Hematopoietic multipotent progenitor cell treated with erythropoietin and hydrocortisone succinate and interleukin-3 and kit ligand, for 4 days (in vitro differentiated cells): ENCODE measurements around the gene NT5C1A.
A peak's percentile ranks its signal among the peaks of the same experiment; 100 is the strongest.

Experiments
- DNase-seq: peaks from one replicate; pipeline ENCODE4 v3.0.0-alpha.2; 2015

NT5C1A gene

DNA sequence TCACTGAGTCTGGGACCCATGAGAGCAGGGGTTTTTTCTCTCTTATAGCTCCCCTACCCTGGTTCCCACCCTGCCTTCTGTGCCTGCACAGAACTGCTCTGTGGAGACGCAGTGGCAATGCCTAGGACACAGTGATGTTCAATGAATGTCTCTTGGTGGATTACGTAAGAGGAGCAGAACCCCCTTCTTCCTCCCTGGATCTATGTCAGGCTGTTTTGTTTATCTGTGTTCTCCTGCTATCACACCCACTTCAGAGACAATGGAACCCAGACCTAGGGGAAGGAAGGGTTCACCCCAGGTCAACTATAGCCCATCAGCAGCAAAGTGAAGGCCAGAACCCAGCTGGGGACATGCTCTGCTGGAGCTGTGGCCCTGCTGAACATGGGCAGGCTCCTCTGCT, 17.3 kb upstream of the NT5C1A start:
- DNase-seq, result no peak

DNA sequence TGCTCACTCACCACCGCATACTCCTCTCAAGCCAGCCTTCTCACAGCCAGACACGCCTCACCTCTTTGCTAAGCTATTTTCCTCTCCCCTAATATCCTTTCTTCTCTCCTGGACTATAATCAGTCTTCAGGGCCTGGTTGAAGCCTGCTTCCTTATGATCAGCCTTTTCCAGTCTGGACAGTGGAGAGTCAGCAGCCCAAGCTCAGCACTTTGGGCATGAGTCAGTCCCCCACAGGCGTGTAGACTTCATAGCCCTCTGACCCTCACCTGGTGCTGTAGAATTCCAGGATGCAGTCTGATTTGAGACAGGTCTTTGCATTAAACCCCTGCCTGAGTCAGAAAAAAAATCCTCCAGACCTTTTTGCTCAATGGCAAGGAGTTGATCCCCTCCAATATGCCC, 16.8 kb upstream of the NT5C1A start:
- DNase-seq, result no peak

- no peak for DNase-seq
Observed at GRCh38 chr1:39687243-39687642, 15.3 kb upstream of the NT5C1A start.

DNA sequence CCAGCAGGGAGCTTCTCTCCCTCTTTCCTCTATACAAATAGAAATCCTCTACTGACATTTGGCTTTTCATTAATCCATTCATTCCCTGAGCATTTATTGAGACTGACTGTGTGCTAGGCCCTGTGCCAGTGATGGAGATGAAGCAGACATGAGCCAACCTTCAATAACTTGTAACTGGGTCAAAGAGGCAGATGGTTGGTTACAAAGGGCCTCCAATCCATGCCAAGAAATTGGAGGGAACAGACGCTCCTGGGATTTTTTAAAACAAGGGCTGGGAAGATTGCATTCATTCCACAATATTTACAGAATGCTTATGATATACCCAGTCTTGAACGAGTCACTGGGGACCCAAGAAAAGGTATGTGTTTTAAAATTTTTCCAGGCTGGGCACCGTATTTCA, 13.2 kb upstream of the NT5C1A start:
- no peak for DNase-seq

- no peak for DNase-seq
Observed at GRCh38 chr1:39684313-39684664, 12.4 kb upstream of the NT5C1A start.

- DNase-seq, result peak; percentile 26
Observed at GRCh38 chr1:39683591-39684312, 11.8 kb upstream of the NT5C1A start.

- no peak for DNase-seq
Observed at GRCh38 chr1:39681999-39682398, 10.1 kb upstream of the NT5C1A start.

DNA sequence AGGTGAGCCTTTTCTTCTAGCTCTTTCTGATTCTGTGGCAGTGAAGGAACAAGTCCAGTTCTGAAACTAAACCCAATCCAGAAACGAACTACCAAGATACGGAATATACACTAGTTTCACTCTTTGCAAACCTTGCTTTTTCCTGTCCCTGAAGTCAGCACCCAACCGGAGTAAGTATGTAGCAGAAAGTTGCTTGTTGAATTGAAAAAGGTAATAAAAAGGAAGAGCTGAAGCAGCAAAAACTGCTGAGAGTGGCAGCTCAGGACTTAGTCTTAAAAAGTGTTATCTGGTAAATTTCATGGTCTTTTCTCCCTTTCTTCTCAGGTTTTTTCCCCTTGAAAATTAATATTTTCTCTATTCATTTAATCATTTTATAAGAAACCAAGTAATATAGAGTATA, 9.4 kb upstream of the NT5C1A start:
- DNase-seq, result no peak

DNA sequence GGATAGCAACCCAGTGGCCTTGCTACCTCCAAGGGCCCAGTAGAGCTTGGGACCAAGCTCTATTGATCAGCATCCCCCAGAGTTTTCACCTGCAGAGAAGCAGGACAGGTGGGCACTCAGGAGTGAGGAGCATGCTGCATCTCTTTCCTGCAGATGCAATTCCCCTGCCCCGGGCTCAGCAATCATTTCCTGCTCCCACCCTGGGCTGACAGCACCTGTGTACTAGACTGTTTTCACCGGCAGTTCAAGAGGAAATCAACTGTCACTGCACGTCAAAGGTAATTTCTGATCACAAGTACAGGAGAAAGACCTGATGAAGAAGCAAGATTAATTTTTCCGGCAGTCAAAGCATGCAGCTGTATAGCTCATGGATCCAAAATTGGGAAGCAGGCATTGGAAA, 8.8 kb upstream of the NT5C1A start:
- DNase-seq, result no peak

DNA sequence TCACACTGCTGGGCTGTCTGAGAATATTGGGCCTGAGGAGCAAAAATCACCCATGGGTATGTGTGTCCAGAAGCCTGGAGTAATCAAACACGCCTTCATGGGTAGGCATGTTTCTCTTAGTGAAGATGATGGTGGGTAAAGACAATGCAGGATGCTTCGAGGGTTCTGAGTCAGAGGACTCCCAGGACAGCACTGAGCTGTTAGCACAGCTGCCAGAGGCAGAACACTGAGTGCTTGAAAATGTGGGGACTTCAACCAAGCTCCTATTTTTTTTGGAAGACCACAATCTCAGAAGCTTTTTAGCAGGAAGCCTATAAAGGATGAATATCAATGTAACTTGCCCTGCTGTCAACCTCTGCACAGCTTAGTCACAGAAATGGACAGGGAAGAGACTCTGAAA, 7.9 kb upstream of the NT5C1A start:
- no peak for DNase-seq

DNA sequence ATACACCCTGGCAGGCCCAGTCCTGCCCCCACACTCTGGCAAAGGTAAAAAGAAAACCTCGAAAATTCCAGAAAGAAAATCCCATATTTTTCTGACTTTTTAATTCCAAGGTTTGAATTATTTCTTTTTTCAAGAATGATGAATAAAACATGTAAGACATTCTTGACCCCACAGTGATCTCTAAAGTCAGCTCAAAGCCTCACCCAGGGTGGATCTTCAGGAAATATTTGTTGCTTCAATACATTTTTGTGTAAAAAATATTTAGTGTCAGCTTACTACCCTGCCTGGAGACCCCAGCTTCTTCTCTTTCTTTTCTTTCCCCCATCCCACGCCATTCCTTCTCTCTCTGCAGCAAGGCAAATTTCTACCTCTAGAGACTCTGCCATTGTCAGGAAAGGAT, 7.0 kb upstream of the NT5C1A start:
- no peak for DNase-seq

DNA sequence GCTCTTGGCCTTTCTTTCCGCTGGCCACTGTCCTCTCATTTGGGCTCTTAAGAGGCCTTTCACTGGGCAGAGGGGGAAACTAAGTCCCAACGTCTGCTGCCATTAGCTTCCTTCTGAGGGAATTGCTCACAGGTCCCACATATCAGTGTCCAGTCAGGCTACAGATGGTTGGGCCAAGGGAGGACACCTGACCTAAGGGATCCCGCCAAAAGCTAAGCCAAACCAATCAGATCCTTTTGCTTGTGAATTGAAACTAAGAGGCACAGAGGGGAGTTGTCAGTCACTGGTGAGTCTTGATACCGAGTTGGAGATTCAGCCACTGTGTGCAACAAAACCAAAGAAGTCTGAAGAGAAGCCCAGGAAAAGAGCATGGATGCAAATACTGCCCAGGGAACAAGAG, 5.7 kb upstream of the NT5C1A start:
- no peak for DNase-seq

DNA sequence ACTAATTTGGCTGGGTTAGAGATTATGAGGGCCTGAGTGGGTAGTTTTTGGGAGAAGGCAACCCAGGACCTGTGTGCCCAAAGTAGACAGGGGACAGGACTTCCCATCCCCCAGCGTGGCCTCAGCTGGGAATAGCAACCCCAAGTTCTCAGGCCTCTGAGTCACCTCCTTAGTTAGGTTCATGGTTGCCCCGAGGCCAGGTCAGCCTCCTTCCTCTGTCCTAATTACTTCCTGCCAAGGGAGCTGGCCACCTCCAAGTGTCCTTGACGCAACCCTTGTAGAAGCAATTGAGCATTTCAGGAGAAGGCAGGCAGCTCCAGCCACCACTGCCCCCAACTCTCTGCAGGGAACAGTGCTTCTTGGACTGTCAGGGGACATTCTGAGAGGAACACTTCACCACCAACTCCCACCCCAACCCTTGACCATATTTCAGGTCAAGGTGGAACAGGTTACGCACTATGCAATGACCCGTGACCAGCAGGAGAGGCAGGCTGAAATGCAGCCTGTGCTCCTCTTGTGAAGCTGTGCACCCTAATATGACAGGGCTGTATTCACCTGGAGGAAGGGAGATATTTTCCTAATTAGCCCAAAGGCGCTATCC, 5.1 kb upstream of the NT5C1A start:
- no peak for DNase-seq

GRCh38 chr1:39675220-39675619, 3.3 kb upstream of the NT5C1A start:
- no peak for DNase-seq

DNA sequence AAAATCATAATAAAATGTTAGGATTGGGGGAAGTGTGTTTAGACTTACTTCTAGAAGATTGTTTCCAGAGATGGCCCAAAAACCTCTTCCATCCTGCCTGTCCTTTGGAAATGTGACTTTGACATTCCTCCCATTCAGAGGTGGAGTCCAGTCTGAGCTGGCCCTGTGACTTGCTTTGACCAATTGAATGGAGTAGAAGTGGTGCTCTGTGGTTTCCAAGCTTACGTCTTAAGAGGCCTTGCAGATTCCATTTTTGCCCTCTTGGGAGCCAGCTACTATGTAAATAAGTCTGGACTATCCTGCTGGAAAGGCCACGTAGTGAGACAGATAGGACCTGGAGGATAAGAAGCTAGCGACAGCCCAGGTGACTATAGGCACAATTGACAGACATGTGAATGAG, 1.3 kb upstream of the NT5C1A start:
- no peak for DNase-seq

DNA sequence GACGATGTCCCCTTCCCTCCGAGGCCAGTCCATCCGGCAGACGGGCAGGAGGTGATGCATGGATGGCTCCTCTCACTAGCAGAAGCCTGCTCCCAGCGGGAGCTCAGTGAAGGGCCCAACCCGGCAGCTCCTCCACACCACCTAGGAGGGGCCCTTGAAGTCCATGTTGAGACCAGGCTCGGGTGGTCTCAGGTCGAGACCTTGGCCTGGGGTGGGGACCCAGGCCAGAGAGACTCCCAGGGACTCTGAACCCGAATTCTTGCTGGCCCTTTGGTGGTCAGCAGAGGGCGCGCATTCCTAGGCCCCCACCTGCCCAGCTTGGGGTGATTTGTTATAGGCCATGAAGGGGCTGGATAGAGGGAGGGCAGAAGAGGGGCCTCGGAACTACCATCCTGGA, 642 bp upstream of the NT5C1A start:
- DNase-seq, result peak; percentile 24

DNA sequence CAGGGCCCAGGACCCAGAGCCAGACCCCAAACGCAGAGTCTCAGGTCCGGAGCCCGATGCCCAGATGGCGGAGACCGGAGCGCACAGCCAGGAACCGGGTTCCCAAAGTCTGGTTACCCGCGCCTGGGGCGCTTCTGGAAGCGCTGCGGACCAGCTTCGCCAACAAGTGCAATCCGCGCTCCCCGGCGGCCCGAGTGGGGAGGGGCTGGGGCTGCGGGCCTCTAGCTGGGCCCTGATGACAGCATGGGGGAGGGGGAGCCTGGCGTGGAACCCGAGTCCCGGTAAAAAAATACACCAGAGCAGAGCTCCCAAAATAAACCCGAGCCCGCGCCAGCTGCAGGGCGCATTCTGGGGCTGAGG, 494 bp downstream of the NT5C1A start:
- no peak for DNase-seq

GRCh38 chr1:39670689-39671088, 1.2 kb downstream of the NT5C1A start:
- no peak for DNase-seq

GRCh38 chr1:39668894-39669293, 3.0 kb downstream of the NT5C1A start:
- no peak for DNase-seq

GRCh38 chr1:39668111-39668510, 3.8 kb downstream of the NT5C1A start:
- no peak for DNase-seq

- no peak for DNase-seq
Observed at GRCh38 chr1:39666772-39667171, 5.1 kb downstream of the NT5C1A start.

DNA sequence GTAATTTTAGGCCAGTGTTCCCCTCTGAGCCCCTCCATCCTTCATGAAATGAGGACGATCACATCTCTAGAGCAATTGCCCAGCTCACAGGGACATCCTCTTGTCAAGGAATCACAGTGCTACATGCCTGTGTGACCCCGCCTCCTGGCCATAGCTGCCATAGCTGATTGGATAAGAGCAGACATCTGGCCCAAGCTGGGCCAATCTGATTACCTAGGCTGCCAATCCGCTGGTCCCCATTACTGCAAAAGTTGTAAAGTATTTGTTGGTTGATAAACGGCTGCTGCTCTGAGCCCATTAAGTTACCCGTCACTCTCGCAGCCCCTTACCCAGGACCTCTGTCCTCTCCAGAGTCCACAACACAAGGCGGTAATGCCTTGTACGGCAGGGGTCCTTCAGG, 8.3 kb downstream of the NT5C1A start:
- DNase-seq, result peak; percentile 35

DNA sequence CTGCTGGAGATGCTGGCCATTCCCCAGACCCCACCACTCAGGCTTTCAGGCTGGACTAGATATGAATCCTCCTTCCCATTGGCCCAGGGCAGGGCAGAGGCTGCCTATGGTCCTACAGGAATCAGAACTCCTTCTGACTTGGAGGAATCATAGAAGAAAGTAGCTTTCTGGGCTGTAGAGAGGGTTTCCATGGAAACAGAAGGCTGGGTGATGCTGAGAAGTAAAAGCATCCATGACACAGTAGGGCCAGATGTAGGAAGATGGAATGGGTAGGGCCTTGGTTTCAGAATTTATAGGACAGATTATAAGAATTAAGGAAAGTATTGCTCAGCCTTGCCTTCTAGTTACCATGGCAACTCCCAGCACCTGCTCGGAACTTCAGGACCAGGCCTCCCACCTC, 9.0 kb downstream of the NT5C1A start:
- no peak for DNase-seq

DNA sequence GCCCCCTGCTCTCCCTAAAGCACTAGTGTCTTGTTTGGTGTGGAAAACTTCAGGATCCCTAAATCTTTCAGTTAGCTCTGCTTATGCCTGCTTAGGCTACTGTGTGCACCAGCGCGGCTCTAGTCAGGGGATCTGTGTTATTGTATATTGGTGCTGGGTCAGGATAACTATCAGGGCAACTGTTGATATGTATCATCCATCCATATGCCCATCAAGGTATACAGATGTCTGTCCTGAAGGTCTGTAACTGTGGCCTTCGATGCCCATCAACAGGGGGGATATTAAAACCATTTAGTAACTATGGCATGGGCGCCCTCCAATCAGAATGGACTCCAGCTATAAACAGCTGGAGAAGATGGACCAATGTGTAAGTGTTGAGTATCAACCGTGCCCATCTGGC, 12.4 kb downstream of the NT5C1A start:
- DNase-seq, result no peak

DNA sequence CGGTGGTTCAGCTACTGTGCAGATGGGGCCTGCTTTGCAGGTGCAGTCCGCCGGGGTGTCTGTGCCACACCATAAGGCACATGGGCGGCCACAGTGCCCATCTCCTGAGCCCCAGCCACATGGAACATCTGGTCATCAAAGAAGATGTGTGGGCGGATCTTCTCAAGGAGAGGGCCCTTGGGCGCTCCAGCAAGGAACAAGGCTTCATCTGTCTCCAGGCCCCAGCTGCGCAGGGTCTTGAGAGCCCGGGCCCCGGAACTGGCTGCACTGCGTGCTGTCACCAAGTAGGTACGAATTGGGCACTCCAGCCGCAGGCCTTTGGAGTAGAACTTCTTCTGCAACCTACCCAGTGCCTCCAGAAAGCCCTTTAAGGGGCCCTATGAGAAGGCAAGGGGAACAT, 12.8 kb downstream of the NT5C1A start:
- no peak for DNase-seq
